KMS-11 (cell line): ENCODE results near the gene TMPRSS6.

Source experiments
- H2AFZ ChIP-seq: fragments of 200-600 bp; sonication (generic); 2 replicates; pipeline ENCODE4 v1.6.1; 2016; ENCODE audit warnings: antibody characterized with exemption, mixed run types, low read depth
- H3K27ac ChIP-seq: fragments of 200-600 bp; sonication (generic); 2 replicates; pipeline ENCODE4 v1.6.1; 2016; ENCODE audit warnings: mild to moderate bottlenecking, mixed run types
- H3K27me3 ChIP-seq: fragments of 200-600 bp; sonication (generic); 2 replicates; pipeline ENCODE4 v1.6.1; 2017; ENCODE audit warnings: mild to moderate bottlenecking, low read depth, mixed run types, moderate library complexity; ENCODE audit not compliant: insufficient read depth
- H3K36me3 ChIP-seq: fragments of 200-600 bp; sonication (generic); 2 replicates; pipeline ENCODE4 v1.6.1; 2017; ENCODE audit warnings: mild to moderate bottlenecking, mixed run types; ENCODE audit not compliant: insufficient read depth
- H3K4me1 ChIP-seq: fragments of 200-600 bp; sonication (generic); 2 replicates; pipeline ENCODE4 v1.6.1; 2016; ENCODE audit warnings: mild to moderate bottlenecking, low read depth, mixed run types; ENCODE audit not compliant: poor library complexity, severe bottlenecking
- H3K4me2 ChIP-seq: fragments of 200-600 bp; sonication (generic); 2 replicates; pipeline ENCODE4 v1.7.0; 2016; ENCODE audit warnings: mild to moderate bottlenecking, mixed run types
- H3K4me3 ChIP-seq: fragments of 200-600 bp; sonication (generic); IDR thresholded peaks from 2 replicates; pipeline ENCODE4 v1.6.1; 2017; ENCODE audit warnings: low read depth, low read length, mixed read lengths; ENCODE audit not compliant: insufficient read depth
- H3K79me2 ChIP-seq: fragments of 200-600 bp; sonication (generic); 2 replicates; pipeline ENCODE4 v1.6.1; 2016; ENCODE audit warnings: low read depth, mixed run types; ENCODE audit not compliant: insufficient read depth
- H3K9ac ChIP-seq: fragments of 200-600 bp; sonication (generic); 2 replicates; pipeline ENCODE4 v1.6.1; 2016; ENCODE audit warnings: mild to moderate bottlenecking, mixed run types
- H4K20me1 ChIP-seq: fragments of 200-600 bp; sonication (generic); 2 replicates; pipeline ENCODE4 v1.6.1; 2016; ENCODE audit warnings: mild to moderate bottlenecking, mixed run types; ENCODE audit not compliant: insufficient read depth
- TF ChIP-seq, protein P1 (sequence below): fragments of 200-600 bp; sonication (generic); conservative IDR thresholded peaks from 2 replicates; pipeline ENCODE4 v1.6.1; 2017; ENCODE audit warnings: low read depth, mild to moderate bottlenecking, antibody characterized with exemption, low read length, moderate library complexity, mixed read lengths

Gene TMPRSS6

DNA sequence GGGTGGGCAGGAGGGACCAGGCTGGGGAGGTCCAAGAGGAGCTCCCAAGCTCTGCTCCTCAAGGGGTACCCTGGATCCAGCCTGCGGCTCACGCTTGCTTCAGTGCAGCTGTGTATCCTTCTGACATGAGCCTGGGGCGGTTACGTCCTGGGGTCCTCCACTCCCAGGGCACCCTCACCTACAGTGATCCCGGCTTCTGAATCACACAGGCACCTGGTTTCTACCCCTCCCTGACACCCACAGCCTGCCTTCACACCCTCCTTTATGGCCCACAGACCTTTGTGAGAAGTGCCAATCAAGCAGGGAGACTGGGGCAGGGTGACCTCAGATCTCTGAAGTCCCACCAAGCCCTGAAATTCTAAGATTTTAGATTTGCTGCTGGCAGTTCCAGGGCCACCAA is 88.5 kb downstream of the TMPRSS6 start:
- Histone ChIP-seq H3K9ac (no peak overlapping the region), H4K20me1 (no peaks in the 10 kb centered on the region), H3K36me3 (no peaks in the 10 kb centered on the region)

DNA sequence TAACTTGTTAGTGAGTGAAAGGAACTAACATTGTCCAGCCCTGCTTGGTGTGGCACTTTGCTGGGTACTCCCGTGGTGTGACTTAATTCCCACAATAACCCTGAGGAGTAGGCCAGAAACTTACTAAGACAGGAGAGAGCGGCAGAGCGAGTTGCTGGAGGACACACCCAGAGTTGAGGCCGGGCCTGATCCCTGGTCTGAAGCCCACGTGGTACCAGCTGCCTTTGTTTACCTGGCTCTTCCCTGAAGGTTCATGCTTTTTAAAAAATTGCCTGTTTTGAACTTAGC is 89.4 kb downstream of the TMPRSS6 start:
- peaks cover 17% of the 10 kb centered on the region for H3K4me1 ChIP-seq
- 0 out of 2 replicates have a peak overlapping the region, but pooled peaks have one; percentile 2 for H3K27ac ChIP-seq
- H4K20me1 ChIP-seq, result no peaks in the 10 kb centered on the region
- no peak overlapping the region for H3K4me3 ChIP-seq
- peak overlapping the region; percentile 62 for H3K4me2 ChIP-seq
- H3K36me3 ChIP-seq, result no peaks in the 10 kb centered on the region
- no peaks in the 10 kb centered on the region for H3K79me2 ChIP-seq
- H3K9ac ChIP-seq, result peak overlapping the region; percentile 60; the same call in 1 of the 2 replicates
- H3K27me3 ChIP-seq, result no peaks in the 10 kb centered on the region
- TF ChIP-seq, protein P1, sequence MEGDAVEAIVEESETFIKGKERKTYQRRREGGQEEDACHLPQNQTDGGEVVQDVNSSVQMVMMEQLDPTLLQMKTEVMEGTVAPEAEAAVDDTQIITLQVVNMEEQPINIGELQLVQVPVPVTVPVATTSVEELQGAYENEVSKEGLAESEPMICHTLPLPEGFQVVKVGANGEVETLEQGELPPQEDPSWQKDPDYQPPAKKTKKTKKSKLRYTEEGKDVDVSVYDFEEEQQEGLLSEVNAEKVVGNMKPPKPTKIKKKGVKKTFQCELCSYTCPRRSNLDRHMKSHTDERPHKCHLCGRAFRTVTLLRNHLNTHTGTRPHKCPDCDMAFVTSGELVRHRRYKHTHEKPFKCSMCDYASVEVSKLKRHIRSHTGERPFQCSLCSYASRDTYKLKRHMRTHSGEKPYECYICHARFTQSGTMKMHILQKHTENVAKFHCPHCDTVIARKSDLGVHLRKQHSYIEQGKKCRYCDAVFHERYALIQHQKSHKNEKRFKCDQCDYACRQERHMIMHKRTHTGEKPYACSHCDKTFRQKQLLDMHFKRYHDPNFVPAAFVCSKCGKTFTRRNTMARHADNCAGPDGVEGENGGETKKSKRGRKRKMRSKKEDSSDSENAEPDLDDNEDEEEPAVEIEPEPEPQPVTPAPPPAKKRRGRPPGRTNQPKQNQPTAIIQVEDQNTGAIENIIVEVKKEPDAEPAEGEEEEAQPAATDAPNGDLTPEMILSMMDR, result no peak
- peak overlapping the region; percentile 68 for H2AFZ ChIP-seq

More for the DNA sequence above, 88.5 kb downstream of the TMPRSS6 start:
- TF ChIP-seq, protein P1, result no peak
- H3K79me2 ChIP-seq, result no peaks in the 10 kb centered on the region
- H2AFZ ChIP-seq, result no peak overlapping the region
- H3K27me3 ChIP-seq, result no peaks in the 10 kb centered on the region
- no peak overlapping the region for H3K4me3 ChIP-seq
- H3K4me1 ChIP-seq, result peaks cover 17% of the 10 kb centered on the region
- no peak overlapping the region for H3K27ac ChIP-seq
- peak overlapping the region; percentile 62; the same call in 1 of the 2 replicates for H3K4me2 ChIP-seq

GRCh38 chr22:37019309-37020191 is 90.0 kb downstream of the TMPRSS6 start, which contains the start of the genes MPST and TST:
Gene MPST, plus strand, starts transcription at chr22:37019742. Its CDS starts 95 bp downstream, at chr22:37019837.
Gene TST, minus strand, starts transcription at chr22:37019447. Its CDS starts 715 bp downstream, at chr22:37018732.
- peak within 1 kb of the TSS; percentile 68 for H2AFZ ChIP-seq
- H3K4me3 ChIP-seq, result no peak within 1 kb of the TSS
- peak within 1 kb of the TSS; percentile 62 for H3K4me2 ChIP-seq
- peaks cover 17% of the 10 kb centered on the region for H3K4me1 ChIP-seq
- H3K79me2 ChIP-seq, result no peaks in the 10 kb centered on the region
- no peaks in the 10 kb centered on the region for H3K36me3 ChIP-seq
- H4K20me1 ChIP-seq, result no peaks in the 10 kb centered on the region
- peak within 1 kb of the TSS; percentile 60; the same call in 1 of the 2 replicates for H3K9ac ChIP-seq
- 0 out of 2 replicates have a peak within 1 kb of the TSS, but pooled peaks have one; percentile 2 for H3K27ac ChIP-seq
- H3K27me3 ChIP-seq, result no peaks in the 10 kb centered on the region
- TF ChIP-seq, protein P1, result no peak

DNA sequence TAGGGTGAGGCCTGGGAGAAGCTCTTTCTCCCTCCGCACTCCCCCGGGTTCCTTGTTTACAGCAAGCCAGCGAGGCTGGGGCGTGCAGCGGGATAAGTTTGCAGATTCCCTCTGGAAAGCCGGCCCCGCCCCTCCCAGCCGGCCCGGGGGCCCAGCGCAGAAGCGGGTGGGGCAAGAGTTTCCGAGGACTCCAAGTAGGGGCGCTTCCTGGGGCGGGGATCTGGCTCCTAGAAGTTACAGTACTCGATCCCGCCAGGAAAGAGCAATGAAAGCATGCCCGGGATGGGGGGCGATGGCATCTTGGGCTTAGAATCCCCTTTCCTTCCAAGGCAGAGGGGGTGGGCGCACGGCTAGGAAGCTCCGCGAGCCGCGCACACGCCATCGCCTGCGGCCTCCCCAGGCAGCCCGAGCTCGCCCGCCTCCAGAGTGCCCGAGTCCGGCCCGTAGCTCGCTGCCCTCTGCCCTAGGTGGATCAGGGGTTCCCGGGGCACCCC is 90.7 kb downstream of the TMPRSS6 start:
- Histone ChIP-seq H2AFZ (peak overlapping the region; percentile 68; the same call in 1 of the 2 replicates), H3K36me3 (no peaks in the 10 kb centered on the region), H3K4me3 (no peak overlapping the region), H3K4me1 (peaks cover 17% of the 10 kb centered on the region), H4K20me1 (no peaks in the 10 kb centered on the region), H3K9ac (peak overlapping the region; percentile 60; the same call in 1 of the 2 replicates), H3K79me2 (no peaks in the 10 kb centered on the region), H3K27ac (no peak overlapping the region), H3K4me2 (peak overlapping the region; percentile 48; the same call in 1 of the 2 replicates), H3K27me3 (no peaks in the 10 kb centered on the region)
- TF ChIP-seq, protein P1, result no peak
